Smooth muscle cell of trachea (primary cell): ENCODE data around the gene SNRPA. TPM values are rescaled to one million over a fixed set of nuclear protein-coding genes. Genes with fewer than 3 reads are reported as not detected.

Experiments used
- total RNA-seq: library from RNA; depleted of rRNA; stranded (reverse); fragments of >200 nt; gene quantifications from 2 replicates; pipeline ENCODE4 v1.2.1, GENCODE V29; 2014

The SNRPA gene
- 38.8 and 47.1 TPM in 2 replicates for total RNA-seq

GRCh38 chr19:40750874-40751537 lies at the start of gene SNRPA:
SNRPA (plus strand) TSS chr19:40751203; CDS start chr19:40751409, 206 bp downstream.

GRCh38 chr19:40716482-40717324 lies 34.3 kb upstream of the SNRPA start, which contains the start of the genes COQ8B and ITPKC:
COQ8B (minus strand) TSS chr19:40716886; CDS start chr19:40714632, 2,254 bp downstream.
ITPKC (plus strand) TSS chr19:40717112; CDS start chr19:40717136, 24 bp downstream.

GRCh38 chr19:40750058-40750873 lies 737 bp upstream of the SNRPA start, which contains the start of gene ACTMAP:
ACTMAP (minus strand) TSS chr19:40750477; CDS start chr19:40749803, 674 bp downstream.

GRCh38 chr19:40774916-40775631 lies 24.1 kb downstream of the SNRPA start, which contains the start of gene MIA:
MIA (plus strand) TSS chr19:40775521; CDS start chr19:40775543, 22 bp downstream.

GRCh38 chr19:40777937-40778705 lies 27.1 kb downstream of the SNRPA start, which contains the start of gene RAB4B:
RAB4B (plus strand) TSS chr19:40778247; CDS start chr19:40778376, 129 bp downstream.

GRCh38 chr19:40798683-40799557 lies 47.9 kb downstream of the SNRPA start, which contains the start of gene EGLN2:
EGLN2 (plus strand) TSS chr19:40799191; CDS start chr19:40800573, 1,382 bp downstream.

Other genes starting within 250 kb of the SNRPA start
- 63.8 and 82.6 TPM in 2 replicates for gene SHKBP1, start 174.3 kb upstream of the SNRPA start, total RNA-seq
- 161 and 308 TPM in 2 replicates for gene LTBP4, start 149.8 kb upstream of the SNRPA start, total RNA-seq
- 91.5 and 93.2 TPM in 2 replicates for gene NUMBL, start 60.6 kb upstream of the SNRPA start, total RNA-seq
- 51.5 and 60.7 TPM in 2 replicates for gene COQ8B, start 34.3 kb upstream of the SNRPA start, total RNA-seq
- 21.2 and 25.1 TPM in 2 replicates for gene ITPKC, start 34.1 kb upstream of the SNRPA start, total RNA-seq
- gene ACTMAP, start 726 bp upstream of the SNRPA start, total RNA-seq = 1.7 and 2.3 TPM in 2 replicates
- gene MIA, start 24.3 kb downstream of the SNRPA start, total RNA-seq = 0.83 TPM in 1 of 2 replicates, not detected in the other
- 12.2 and 13.5 TPM in 2 replicates for gene RAB4B, start 27.0 kb downstream of the SNRPA start, total RNA-seq
- 129 and 153 TPM in 2 replicates for gene EGLN2, start 48.0 kb downstream of the SNRPA start, total RNA-seq
- gene CYP2A6, start 99.2 kb downstream of the SNRPA start, total RNA-seq = not detected in 2 replicates
- not detected in 2 replicates for gene CYP2A7, start 131.0 kb downstream of the SNRPA start, total RNA-seq
- gene CYP2B6, start 240.1 kb downstream of the SNRPA start, total RNA-seq = not detected in 2 replicates